ENCODE measurements around the gene CSNK1A1. TPM values are rescaled to one million over a fixed set of nuclear protein-coding genes. Genes with fewer than 3 reads are reported as not detected.
"Not testable (repeated sequence)": the region's sequence is repeated elsewhere in the genome, so short reads cannot be mapped to it uniquely, and the experiment has no call there.

Gene CSNK1A1
- total RNA-seq, 4 donors from 2014 or later = 264 to 414 (median 344) TPM

- ATAC-seq = no peak
- H3K27ac ChIP-seq = peak overlapping the region; percentile 74 to 92 (median 81)
- TF ChIP-seq POLR2AphosphoS5 (IDR thresholded peaks at IDR 0.05) (no peak), CTCF (IDR thresholded peaks at IDR 0.05) (no peak), POLR2A (IDR thresholded peaks at IDR 0.05) (no peak), EP300 (IDR thresholded peaks at IDR 0.05) (no peak)
- no peaks in the 10 kb centered on the region for H3K9me3 ChIP-seq
- H3K4me3 ChIP-seq = no peak overlapping the region
- WGBS, 2 donors (ENCODE audit: low coverage in 1 of 2) = 50 to 57% methylated on average over 7 of the region's 7 CpGs
- no peaks in the 10 kb centered on the region for H3K36me3 ChIP-seq
- H3K27me3 ChIP-seq = no peaks in the 10 kb centered on the region
- peaks cover 4 to 68% (median 24%) of the 10 kb centered on the region in 3 donors for H3K4me1 ChIP-seq
These were observed 105.9 kb downstream of the CSNK1A1 start for GRCh38 chr5:149445343-149445738.

- not testable (repeated sequence) for ATAC-seq, H3K4me3 ChIP-seq, H3K9me3 ChIP-seq, H3K36me3 ChIP-seq, H3K27me3 ChIP-seq
- 75 to 80% methylated on average over 4 of the region's 4 CpGs for WGBS, 2 donors (ENCODE audit: low coverage in 1 of 2)
- H3K4me1 ChIP-seq = peaks cover 0 to 65% (median 15%) of the 10 kb centered on the region in 3 donors
- H3K27ac ChIP-seq = peak overlapping the region in 3 of 4 donors; percentile 85 to 92 (median 91)
These were observed 106.8 kb downstream of the CSNK1A1 start for GRCh38 chr5:149444430-149444829.

- H3K9me3 ChIP-seq = no peaks in the 10 kb centered on the region
- WGBS, 2 donors (ENCODE audit: low coverage in 1 of 2) = 77 to 83% methylated on average over 6 of the region's 7 CpGs
- no peak overlapping the region for H3K4me3 ChIP-seq
- peaks cover 0 to 54% (median 7%) of the 10 kb centered on the region in 3 donors for H3K4me1 ChIP-seq
- TF ChIP-seq EP300 (IDR thresholded peaks at IDR 0.05) (no peak), POLR2AphosphoS5 (IDR thresholded peaks at IDR 0.05) (no peak), CTCF (IDR thresholded peaks at IDR 0.05) (no peak), POLR2A (IDR thresholded peaks at IDR 0.05) (no peak)
- H3K27me3 ChIP-seq = no peaks in the 10 kb centered on the region
- ATAC-seq = no peak
- peak overlapping the region; percentile 70 to 92 (median 87) for H3K27ac ChIP-seq
- no peaks in the 10 kb centered on the region for H3K36me3 ChIP-seq
These were observed 108.0 kb downstream of the CSNK1A1 start for GRCh38 chr5:149443210-149443609.

GRCh38 chr5:149442563-149443182 lies 108.6 kb downstream of the CSNK1A1 start:
- 67% methylated on average over 4 to 7 of the region's 17 CpGs for WGBS, 2 donors (ENCODE audit: low coverage in 1 of 2)
- peak; percentile 80 for ATAC-seq
- Histone ChIP-seq H3K9me3 (no peaks in the 10 kb centered on the region), H3K4me3 (no peak overlapping the region), H3K27ac (peak overlapping the region; percentile 70 to 92 (median 87)), H3K27me3 (no peaks in the 10 kb centered on the region), H3K36me3 (no peaks in the 10 kb centered on the region), H3K4me1 (peaks cover 0 to 52% (median 7%) of the 10 kb centered on the region in 3 donors)
- TF ChIP-seq CTCF (IDR thresholded peaks at IDR 0.05) = peak; percentile 88 to 98 (median 95)
- no peak for TF ChIP-seq POLR2AphosphoS5 (IDR thresholded peaks at IDR 0.05)

Other genes starting within 250 kb of the CSNK1A1 start
- gene GRPEL2, start 205.9 kb downstream of the CSNK1A1 start, total RNA-seq = 10 to 100 TPM in 3 of 4 donors, 1 to 10 TPM in 1; 9.3 to 12.0 (median 11.1) TPM
- 1 to 10 TPM; 2.5 to 4.7 (median 3.8) TPM for gene PCYOX1L, start 193.4 kb downstream of the CSNK1A1 start, total RNA-seq
- gene IL17B, start 172.1 kb downstream of the CSNK1A1 start, total RNA-seq = 1 to 10 TPM; 2.3 to 7.2 (median 4.0) TPM
- 10 to 100 TPM; 13.5 to 30.6 (median 20.1) TPM for gene ARHGEF37, start 30.1 kb upstream of the CSNK1A1 start, total RNA-seq
- gene PPARGC1B, start 178.9 kb upstream of the CSNK1A1 start, total RNA-seq = 10 to 100 TPM in 2 of 4 donors, 1 to 10 TPM in 2; 5.1 to 15.3 (median 9.6) TPM

All from gastroesophageal sphincter (tissue), 4 donors.